NCI-H446 treated with DMSO at 0.1 percent for 48 hours (cell line): ENCODE data around the gene GANC.

ENCODE experiments used
- DNase-seq: peaks from one replicate; lab custom pipeline; 2025; lab: John Stamatoyannopoulos, UW

The GANC gene

DNA sequence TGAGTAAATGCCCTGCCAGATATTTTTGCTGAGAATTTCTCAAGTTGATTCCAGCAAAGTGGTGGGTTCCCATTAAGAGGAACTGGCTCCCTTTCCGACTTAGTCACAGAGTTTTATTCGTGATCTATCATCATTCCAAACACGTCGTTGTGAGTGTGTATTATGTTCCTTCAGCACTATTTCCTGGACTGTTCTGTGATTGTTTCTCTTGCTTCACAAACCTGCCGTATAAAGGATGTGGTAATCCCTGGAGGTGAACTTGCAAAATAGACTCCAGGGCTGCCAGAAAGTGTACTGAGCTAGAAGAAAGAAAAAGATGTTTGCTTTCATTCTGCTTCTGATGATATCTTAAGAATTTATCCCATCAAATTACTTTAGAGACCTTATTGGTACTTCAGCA lies 71.8 kb downstream of the GANC start:
- DNase-seq: no peak

DNA sequence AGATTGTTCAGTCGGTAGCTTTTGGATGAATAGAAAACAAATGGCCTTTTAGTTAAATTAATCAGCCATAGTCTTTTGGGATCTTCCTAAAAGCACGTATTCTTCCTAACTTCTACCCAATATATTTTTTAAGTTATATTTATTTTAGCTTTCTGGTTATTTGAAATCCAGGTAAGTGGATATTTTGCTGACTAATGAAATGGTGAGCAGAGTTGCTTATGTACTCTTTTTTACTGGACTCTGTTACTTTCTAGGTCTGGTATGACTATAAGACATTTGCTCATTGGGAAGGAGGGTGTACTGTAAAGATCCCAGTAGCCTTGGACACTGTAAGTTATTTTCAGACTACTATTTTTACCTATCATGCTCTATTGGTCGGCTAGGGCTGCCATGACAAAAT lies 72.5 kb downstream of the GANC start:
- DNase-seq: no peak

DNA sequence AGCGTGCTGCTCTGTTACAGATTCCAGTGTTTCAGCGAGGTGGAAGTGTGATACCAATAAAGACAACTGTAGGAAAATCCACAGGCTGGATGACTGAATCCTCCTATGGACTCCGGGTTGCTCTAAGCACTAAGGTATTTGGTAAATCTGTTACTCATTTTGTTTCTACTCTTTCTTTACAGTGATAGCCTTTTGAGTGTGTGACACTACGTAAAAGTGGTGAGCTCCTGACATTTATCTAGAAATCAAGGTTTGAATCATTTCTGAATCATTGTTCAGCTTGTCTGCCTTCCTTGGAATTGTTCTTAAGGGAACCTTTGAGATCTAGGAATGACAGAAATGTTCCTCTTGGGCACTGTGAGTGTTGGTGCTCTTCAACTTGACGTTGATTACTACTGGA lies 75.1 kb downstream of the GANC start:
- DNase-seq: no peak

DNA sequence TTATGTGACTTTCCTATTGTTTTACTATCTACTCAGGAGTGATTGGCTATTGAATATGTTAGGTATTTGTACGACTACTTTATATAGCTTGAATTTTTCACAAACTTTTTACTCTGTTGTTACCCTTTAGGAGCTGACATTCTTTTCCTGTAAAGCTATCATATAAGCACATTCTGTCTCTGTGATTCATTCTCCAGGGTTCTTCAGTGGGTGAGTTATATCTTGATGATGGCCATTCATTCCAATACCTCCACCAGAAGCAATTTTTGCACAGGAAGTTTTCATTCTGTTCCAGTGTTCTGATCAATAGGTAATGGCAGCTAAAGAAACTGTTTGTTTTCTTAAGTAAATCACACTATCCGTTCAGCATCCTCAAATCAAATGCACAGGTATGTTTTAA lies 76.2 kb downstream of the GANC start:
- no peak for DNase-seq

DNA sequence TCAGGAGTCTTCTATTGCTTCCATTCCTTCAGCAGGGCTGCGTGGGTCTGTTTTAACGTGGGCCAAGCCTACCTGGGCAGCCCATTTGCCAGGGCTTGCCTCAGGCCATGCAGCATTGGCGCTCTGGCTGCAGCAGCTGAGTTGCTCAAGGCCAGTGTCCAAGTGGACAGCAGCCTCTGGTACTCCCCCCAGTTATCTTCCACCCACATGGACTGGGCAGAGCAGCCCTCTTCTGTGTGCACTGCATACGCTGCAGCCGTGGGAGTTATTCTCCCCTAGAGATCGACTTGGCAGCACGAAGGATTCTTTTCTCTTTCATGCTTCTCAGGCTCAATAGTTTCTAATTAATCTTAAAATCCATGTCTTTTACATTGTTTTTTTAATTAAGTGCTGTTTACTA lies 79.4 kb downstream of the GANC start:
- no peak for DNase-seq

DNA sequence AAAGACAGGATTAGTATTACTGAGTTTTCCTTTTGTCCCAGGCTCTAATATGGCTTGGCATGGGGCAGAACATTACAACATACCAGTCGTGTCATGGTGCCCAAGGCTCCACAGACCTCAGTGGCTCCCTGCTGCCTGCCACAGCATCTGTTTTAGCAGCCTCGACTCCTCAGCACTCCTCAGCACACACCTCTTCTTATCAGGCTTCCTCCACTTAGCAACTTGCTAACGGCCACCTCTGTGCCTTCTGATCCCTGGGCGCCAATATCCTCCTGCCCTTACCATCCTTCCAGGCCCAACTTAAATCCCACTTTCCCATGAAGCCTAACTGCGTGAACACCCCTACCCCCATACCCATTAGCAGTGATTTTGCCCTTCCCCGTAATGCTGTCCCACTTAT lies 80.1 kb downstream of the GANC start:
- no peak for DNase-seq

DNA sequence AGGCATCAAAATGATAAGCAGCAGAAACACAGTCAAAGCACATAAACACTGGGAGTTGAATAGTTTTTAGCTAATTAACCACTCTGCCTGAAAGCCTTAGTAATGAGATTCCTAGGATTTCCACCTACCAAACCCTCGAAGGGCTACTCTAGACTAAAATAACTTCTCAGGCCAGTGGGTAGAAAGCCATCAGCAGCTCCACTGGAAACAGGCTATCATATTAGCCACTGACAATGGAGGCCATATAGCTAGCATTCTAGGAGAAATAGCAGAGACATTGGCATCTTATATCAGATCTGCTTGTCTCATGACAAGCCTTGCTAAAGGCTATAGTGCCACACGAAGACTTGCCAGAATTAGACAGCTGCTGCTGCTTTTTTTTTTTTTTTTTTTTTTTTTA lies 81.8 kb downstream of the GANC start:
- DNase-seq: no peak

DNA sequence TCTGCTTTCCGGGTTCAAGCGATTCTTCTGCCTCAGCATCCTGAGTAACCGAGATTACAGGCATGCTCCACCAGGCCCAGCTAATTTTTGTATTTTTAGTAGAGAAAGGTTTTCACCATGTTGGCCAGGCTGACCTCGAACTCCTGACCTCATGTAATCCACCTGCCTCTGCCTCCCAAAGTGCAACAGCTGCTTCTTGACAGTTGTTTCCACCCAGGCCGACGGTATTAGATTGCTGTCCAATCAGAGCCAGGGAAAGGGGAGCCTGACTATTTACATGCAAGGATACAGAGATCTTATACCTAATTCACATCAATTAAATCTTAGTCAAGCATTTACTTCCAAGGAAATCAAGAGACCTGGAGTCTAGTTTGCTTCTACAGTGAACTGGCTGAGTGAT lies 82.3 kb downstream of the GANC start:
- no peak for DNase-seq

DNA sequence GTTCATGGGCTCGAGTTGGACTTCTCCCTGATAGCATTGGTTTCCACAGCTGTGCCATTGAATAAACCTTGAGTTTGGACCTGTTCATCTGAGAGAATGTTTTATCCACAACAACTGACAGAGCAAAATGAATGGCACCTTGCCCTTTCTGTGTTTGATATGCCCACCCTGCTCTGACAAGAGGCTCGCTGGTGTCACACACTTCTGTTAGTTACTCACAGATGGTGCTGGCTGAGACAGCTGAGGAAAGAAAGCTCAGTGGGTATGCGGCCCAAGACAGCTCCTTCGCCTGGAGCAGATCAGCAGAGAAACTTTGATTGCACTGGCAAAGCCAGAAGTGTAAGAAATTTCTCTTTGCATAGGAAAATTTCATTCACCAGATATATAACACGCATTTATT lies 83.8 kb downstream of the GANC start:
- no peak for DNase-seq

DNA sequence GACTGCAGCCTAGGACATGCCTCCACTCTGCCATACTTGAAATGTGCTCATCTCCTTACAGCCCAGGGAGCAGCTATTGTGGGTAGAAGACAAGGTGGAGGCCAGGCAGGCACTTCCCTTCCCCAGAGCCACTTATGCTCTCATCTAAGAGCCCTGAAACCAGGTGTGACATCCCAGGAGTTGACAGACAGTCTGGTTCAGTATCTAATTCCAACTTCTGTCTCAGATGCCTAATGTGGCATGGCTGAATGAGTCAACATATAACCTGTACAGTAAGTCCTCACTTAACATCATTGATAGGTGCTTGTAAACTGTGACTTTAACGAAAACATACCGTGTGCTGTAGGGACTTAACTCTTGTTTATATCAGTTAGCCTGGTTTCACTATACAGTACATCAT lies 85.1 kb downstream of the GANC start:
- no peak for DNase-seq

DNA sequence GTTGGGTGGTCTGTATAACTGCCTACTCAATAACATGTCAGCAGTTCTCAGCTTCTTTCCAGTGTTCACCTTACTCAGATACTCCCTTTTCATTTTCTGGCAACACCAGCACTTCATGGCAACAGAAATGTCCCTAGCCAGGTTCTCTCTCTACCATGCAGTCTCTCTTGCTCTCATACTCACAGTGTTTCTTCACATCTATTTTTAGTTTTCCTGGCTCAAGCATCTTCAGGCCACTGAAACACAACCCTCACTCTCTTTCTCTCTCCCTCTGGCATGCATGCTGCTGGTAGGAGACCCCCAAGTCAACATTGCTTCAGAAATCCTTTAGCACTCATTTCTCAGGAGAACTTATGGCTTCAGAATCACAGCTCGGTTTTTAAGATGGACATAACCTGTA lies 86.2 kb downstream of the GANC start, which contains the start of gene CAPN3:
Gene CAPN3 (plus strand): TSS at position 253 of the 400 bp plus-strand sequence. CDS start 305 bp downstream, outside the sequence.
- no peak for DNase-seq

DNA sequence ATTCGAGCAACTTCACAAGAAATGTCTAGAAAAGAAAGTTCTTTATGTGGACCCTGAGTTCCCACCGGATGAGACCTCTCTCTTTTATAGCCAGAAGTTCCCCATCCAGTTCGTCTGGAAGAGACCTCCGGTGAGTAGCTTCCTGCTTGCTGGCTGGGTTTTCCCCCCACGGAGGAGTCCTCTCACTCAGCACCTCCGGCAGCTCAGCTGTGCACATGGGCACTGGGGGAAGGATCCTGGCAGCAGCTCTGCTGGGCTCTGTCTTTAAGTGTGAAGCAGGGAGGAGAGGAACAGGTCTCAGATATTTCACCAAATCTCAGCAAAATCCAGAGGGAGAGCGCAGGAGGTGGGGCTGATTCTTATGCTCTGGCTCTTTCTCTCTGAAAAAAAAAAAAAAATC lies 87.0 kb downstream of the GANC start:
- DNase-seq: no peak

DNA sequence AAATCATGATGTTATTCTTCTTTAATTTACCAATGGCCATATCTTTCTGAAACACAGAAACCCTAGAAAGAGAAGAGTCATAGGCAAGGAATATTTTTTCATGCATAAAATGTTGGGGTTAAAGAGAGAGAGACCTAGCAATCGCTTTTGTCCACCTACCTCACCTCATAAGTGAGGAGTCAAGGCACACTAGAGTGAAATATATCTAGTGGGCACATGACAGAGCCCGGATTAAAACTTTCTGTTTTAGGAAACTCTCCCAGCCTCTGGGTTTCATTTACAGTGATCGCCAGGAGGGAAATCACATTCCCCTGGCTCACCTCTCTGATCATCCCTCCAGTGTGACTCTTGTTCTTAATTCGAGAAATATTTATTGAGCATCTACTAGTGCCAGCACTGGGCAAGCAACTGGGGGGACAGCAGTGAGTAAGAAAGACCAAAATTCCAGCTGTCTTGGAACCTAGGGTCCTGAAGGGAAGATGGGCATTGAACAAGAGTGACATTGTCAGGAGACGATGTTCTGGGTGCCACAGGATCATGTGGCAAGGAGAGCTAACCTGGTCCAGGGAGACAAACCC lies 87.6 kb downstream of the GANC start:
- no peak for DNase-seq

DNA sequence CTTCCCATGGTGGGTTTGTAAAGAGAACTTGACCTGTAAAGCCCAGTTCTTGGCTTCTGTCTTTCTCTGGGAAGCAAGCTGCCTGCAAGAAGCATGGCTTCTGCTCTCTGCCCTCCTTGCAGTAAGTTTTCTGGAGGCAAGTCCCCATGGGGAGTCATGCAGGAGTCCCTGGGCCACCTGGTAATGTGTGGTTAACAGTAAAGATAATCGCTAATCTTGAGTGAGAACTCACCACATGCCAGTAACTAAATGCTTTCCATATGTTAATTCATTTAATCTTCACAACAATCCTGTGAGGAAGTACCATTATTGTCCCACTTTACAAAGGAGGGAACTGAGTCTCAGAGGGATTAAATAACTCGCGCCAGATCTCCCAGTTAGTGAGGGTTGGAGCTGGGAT lies 90.5 kb downstream of the GANC start:
- no peak for DNase-seq

DNA sequence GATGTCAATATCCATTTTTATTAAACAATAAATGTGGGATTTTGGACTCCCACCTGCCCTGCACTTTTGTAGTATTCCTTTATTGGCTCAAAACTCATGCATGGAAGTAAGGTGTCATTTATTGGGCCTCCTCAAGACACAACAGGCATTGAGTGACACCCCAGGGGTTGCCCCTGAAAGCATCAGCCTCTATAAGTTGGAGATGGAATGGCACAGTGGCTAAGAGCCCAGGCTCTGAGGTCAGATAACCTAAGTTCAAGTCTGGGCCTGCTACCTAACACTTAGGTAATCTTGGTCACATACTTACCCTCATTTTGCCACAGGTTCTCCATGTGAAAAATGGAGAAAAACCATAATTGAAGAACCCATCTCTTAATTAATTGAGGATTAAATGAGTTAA lies 90.9 kb downstream of the GANC start:
- DNase-seq: no peak

DNA sequence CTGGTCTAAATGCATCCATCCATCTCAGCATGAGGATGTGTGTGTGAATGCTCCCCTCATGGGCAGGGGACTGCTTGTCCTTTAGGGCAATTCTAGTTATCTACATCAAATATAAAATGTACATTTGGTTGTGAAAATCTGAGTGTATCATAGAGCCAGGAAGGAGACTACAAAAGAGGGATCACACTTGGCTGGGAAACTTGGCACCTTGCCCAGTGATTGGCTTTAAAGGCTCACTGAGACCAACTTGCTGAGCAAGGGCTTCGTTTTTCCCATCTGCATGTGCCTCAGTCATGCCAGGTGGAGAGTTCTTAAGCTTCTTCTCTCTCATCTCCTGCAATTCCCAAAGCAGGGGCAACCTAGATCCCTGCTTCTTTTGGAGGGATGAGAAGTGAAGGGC lies 91.5 kb downstream of the GANC start:
- DNase-seq: no peak

DNA sequence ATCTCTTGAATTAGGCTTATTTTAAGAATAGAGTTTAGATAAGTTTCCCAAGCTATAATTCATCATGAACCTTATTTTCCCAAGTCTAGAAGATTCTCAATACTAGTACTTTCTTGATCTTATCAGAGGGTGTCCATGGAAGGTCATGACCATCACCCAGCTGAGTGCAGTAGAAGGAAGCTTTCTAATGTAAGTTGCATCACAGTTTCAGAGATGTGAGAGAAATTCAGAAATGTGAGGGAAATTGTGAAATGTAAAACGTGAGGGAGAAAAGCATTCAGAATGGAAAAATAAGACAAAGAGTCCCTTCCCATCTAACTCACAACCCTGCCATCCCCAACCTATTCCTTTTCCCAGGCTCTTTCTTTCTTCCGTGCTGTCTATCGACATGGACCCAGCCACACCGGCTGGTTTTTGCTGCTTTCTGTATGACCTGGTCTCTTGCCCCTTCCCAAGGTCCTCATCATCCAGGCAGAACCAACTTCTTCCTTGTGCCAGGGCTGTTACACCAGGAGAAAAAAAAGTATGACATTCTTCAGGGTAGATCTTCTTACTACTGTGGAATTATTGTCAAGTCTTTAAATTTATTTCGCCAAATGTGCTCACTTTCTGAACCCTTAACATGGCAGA lies 93.0 kb downstream of the GANC start:
- DNase-seq: no peak

DNA sequence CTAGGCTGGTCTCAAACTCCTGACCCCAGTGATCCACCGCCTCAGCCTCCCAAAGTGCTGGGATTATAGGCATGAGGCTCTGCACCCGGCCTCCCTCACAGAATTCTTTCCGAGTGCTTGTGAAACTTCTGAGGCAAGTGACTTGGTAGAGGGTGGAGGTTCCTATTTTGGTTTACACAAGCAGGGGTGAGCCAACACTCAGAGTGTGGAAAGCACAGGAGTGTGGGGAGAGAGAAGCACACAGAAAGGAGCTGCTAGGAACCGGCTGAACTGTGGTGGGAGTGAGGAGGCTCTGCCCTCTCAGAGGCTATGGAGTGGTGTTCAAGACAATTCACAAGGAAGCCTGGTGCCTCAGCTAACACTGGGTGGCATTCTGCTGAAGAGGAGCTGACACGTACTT lies 94.0 kb downstream of the GANC start:
- DNase-seq: no peak

DNA sequence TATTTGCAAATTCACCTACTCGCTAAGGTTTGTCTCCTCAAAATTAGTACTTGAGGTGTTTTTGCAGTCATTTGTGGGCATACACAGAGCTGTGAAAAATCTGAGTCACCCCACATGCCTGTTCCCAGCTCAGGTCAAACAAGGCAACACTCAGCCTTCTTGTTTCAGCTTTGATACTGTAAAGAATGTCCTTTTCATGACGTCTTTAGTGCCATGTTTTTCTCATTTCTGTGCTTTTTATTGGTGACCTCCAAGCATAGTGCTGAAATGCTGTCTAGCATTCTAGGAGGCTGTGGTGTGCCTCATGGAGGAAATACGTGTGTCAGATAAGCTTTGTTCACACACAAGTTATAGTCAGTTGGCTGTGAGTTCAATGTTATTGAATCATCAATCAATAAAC lies 95.1 kb downstream of the GANC start:
- DNase-seq: no peak

DNA sequence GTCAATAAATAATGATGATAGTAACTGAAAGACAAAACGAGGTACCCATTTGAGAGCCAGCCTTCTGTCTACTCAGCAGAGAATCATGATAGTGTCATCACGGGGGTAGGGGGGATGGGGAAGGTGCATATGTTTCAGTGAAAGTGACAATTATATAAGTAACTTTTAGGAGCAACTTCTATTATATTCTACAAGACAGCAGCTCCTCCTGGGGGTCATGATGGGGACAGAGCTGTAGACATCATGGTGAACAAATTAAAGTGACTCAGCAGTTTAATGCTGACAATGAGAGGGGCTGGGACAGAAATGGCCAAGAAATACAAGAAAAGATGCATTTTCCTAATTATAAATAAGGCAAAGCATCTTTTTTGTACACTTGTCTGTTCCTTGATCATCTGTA lies 98.1 kb downstream of the GANC start:
- no peak for DNase-seq

DNA sequence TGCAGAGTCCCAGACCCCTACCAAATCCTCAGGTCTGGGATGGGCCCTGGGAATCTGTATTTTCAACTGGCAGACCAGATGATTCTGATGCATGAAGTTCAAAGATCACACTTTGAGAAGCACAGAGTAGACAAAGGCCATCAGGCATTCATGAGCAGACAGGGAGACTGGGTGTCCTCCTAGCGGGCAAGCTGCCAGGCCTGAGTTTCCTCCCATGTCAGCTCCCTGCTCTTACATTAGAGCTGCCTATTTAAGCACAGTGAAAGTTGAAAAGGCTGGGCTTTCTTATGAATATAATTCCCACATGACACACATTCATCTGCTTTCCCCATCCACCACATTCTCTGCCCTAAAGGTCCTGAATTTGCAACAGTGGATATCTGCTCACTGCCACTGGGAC lies 100.3 kb downstream of the GANC start:
- DNase-seq: no peak

DNA sequence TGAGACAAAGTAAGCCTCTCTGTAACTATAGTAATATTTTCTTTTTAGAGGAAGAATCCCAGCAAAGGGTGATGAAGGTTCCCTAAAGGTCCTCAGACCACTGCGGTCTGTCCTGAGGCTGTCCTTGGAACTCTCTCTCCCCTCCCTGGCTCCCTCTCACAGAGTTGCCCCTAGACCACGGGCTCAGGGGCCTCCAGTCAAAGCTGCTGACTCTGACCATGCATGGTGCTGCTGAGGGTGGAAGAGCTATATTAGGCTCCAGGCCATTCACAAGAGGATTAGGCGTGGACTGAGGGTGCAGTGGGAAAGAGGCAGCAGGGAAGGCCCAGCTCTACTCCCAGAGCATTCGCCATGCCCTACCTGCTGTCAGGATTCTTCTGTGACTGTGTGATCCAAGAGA lies 100.9 kb downstream of the GANC start:
- no peak for DNase-seq

DNA sequence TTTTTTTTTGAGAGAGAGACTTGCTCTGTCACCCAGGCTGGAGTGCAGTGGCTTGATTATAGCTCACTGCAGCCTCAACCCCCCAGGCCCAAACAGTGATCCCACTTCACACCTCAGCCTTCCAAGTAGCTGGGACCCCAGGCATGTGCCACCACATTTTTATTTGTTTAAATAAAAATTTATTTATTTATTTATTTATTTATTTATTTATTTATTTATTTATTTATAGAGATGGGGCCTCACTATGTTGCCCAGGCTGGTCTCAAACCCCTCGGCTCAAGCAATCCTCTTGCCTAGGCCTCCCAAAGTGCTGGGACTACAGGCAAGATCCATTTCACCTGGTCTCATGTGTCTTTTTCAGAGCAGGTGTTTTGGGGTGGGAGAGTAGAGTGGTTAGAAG lies 101.8 kb downstream of the GANC start:
- no peak for DNase-seq

DNA sequence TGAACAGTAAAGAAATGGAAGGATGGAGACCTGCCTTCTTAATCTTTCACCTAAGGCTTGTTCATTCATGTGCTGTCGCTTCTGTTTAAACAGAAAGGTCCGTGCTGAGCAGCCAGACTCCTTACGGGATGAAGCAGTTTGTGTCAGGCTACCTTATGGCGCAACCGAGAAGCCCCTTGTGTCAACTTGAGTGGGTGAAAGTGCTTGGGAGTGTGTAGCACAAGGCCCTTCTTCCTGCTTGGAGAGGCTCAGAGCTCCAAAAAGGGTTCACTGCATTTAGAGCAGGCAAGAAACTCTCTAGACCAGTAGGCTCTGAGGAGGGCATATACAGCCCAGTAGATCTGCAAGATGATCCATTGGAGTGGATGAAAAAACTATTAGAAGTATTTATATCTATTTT lies 102.3 kb downstream of the GANC start:
- no peak for DNase-seq
